ENCODE results near the gene SNAPC1.
A peak's percentile ranks its signal among the peaks of the same experiment; 100 is the strongest.

The SNAPC1 gene

GRCh38 chr14:61720294-61720661 lies 41.9 kb upstream of the SNAPC1 start:
- DNase-seq, result no peak
- no peak for TF ChIP-seq CTCF (IDR thresholded peaks at IDR 0.05; ENCODE audit: low read depth, low read length)
- peaks cover 49% of the 10 kb centered on the region for H3K36me3 ChIP-seq
- H3K4me3 ChIP-seq (ENCODE audit: low read depth, low read length), result no peak overlapping the region
- H3K4me1 ChIP-seq, result peaks cover 26% of the 10 kb centered on the region
- no peaks in the 10 kb centered on the region for H3K9me3 ChIP-seq
- no peaks in the 10 kb centered on the region for H3K27me3 ChIP-seq

GRCh38 chr14:61720741-61721140 lies 41.5 kb upstream of the SNAPC1 start:
- TF ChIP-seq CTCF (IDR thresholded peaks at IDR 0.05; ENCODE audit: low read depth, low read length), result no peak
- Histone ChIP-seq H3K9me3 (no peaks in the 10 kb centered on the region), H3K4me3 (ENCODE audit: low read depth, low read length) (no peak overlapping the region), H3K4me1 (peaks cover 23% of the 10 kb centered on the region), H3K36me3 (peaks cover 54% of the 10 kb centered on the region), H3K27me3 (no peaks in the 10 kb centered on the region)
- no peak for DNase-seq

GRCh38 chr14:61724133-61724532 lies 38.1 kb upstream of the SNAPC1 start:
- Histone ChIP-seq H3K36me3 (peaks cover 88% of the 10 kb centered on the region), H3K9me3 (no peaks in the 10 kb centered on the region), H3K4me3 (ENCODE audit: low read depth, low read length) (no peak overlapping the region), H3K4me1 (peaks cover 9% of the 10 kb centered on the region), H3K27me3 (no peaks in the 10 kb centered on the region)
- DNase-seq, result no peak
- TF ChIP-seq CTCF (IDR thresholded peaks at IDR 0.05; ENCODE audit: low read depth, low read length), result no peak

GRCh38 chr14:61726778-61727658 lies 35.2 kb upstream of the SNAPC1 start:
- DNase-seq, result no peak
- H3K4me1 ChIP-seq, result peaks cover 8% of the 10 kb centered on the region; the same call in 1 of the 2 replicates
- H3K9me3 ChIP-seq, result no peaks in the 10 kb centered on the region
- H3K4me3 ChIP-seq (ENCODE audit: low read depth, low read length), result no peak overlapping the region
- no peaks in the 10 kb centered on the region for H3K27me3 ChIP-seq
- H3K36me3 ChIP-seq, result peaks cover 92% of the 10 kb centered on the region
- no peak for TF ChIP-seq CTCF (IDR thresholded peaks at IDR 0.05; ENCODE audit: low read depth, low read length)

GRCh38 chr14:61730756-61731373 lies 31.4 kb upstream of the SNAPC1 start:
- no peak for DNase-seq
- Histone ChIP-seq H3K9me3 (no peaks in the 10 kb centered on the region), H3K27me3 (no peaks in the 10 kb centered on the region), H3K36me3 (peaks cover 97% of the 10 kb centered on the region), H3K4me3 (ENCODE audit: low read depth, low read length) (no peak overlapping the region), H3K4me1 (peaks cover 8% of the 10 kb centered on the region; the same call in 1 of the 2 replicates)
- TF ChIP-seq CTCF (IDR thresholded peaks at IDR 0.05; ENCODE audit: low read depth, low read length), result peak; percentile 55

GRCh38 chr14:61733972-61734371 lies 28.2 kb upstream of the SNAPC1 start:
- Histone ChIP-seq H3K27me3 (no peaks in the 10 kb centered on the region), H3K4me1 (peaks cover 8% of the 10 kb centered on the region; the same call in 1 of the 2 replicates), H3K4me3 (ENCODE audit: low read depth, low read length) (no peak overlapping the region), H3K9me3 (no peaks in the 10 kb centered on the region), H3K36me3 (peaks cover 97% of the 10 kb centered on the region)
- TF ChIP-seq CTCF (IDR thresholded peaks at IDR 0.05; ENCODE audit: low read depth, low read length), result no peak
- no peak for DNase-seq

Data from BE2C (cell line).